Astrocyte (in vitro differentiated cells and primary cell): Measurements from ENCODE around the gene KCNQ1. TPM values are rescaled to one million over a fixed set of nuclear protein-coding genes. Genes with fewer than 3 reads are reported as not detected.

Source experiments
- DNase-seq: peaks from one replicate; pipeline ENCODE4 v3.0.0-alpha.2; 2010; ENCODE audit warnings: low read depth
- FAIRE-seq: peaks from 2 replicates; lab custom pipeline; 2011; peaks lifted over from hg19 to GRCh38; lab: Jason Lieb, UNC
- H2AFZ ChIP-seq: 2 replicates; pipeline ENCODE4 v1.6.0; 2012; ENCODE audit warnings: low read depth, low read length, inconsistent platforms
- H3K27ac ChIP-seq: 2 replicates; pipeline ENCODE4 v1.5.1; 2011; ENCODE audit warnings: low read depth, low read length, inconsistent platforms
- H3K27me3 ChIP-seq: 2 replicates; pipeline ENCODE4 v1.6.0; 2011; ENCODE audit warnings: low read length, inconsistent platforms; ENCODE audit not compliant: insufficient read depth
- H3K36me3 ChIP-seq: 2 replicates; pipeline ENCODE4 v1.5.1; 2011; ENCODE audit warnings: low read length, inconsistent platforms; ENCODE audit not compliant: insufficient read depth
- H3K4me1 ChIP-seq: 2 replicates; pipeline ENCODE4 v1.5.1; 2011; ENCODE audit warnings: low read length, inconsistent platforms; ENCODE audit not compliant: insufficient read depth
- H3K4me2 ChIP-seq: 2 replicates; pipeline ENCODE4 v1.6.0; 2012; ENCODE audit warnings: low read length, inconsistent platforms
- H3K4me3 ChIP-seq: 2 replicates; pipeline ENCODE4 v1.5.1; 2011; ENCODE audit warnings: low read depth, mild to moderate bottlenecking, low read length, inconsistent platforms; ENCODE audit not compliant: insufficient read depth
- H3K79me2 ChIP-seq: 2 replicates; pipeline ENCODE4 v1.6.0; 2012; ENCODE audit warnings: mild to moderate bottlenecking, low read length, inconsistent platforms; ENCODE audit not compliant: insufficient read depth
- H3K9ac ChIP-seq: 2 replicates; pipeline ENCODE4 v1.6.0; 2012; ENCODE audit warnings: mild to moderate bottlenecking, low read length, inconsistent platforms
- H3K9me3 ChIP-seq: 2 replicates; pipeline ENCODE4 v1.5.1; 2012; ENCODE audit warnings: low read depth, mild to moderate bottlenecking, low read length, inconsistent platforms; ENCODE audit not compliant: insufficient read depth
- H4K20me1 ChIP-seq: 2 replicates; pipeline ENCODE4 v1.6.0; 2012; ENCODE audit warnings: low read length, inconsistent platforms; ENCODE audit not compliant: insufficient read depth
- H3K27ac Mint-ChIP-seq: one replicate; pipeline ENCODE4 v1.8.0; 2021; ENCODE audit warnings: mild to moderate bottlenecking, mixed read lengths; ENCODE audit not compliant: unreplicated experiment
- H3K27me3 Mint-ChIP-seq: one replicate; pipeline ENCODE4 v1.8.0; 2021; ENCODE audit warnings: low read depth, mixed read lengths; ENCODE audit not compliant: unreplicated experiment
- H3K36me3 Mint-ChIP-seq: one replicate; pipeline ENCODE4 v1.8.0; 2021; ENCODE audit warnings: low read depth, mixed read lengths; ENCODE audit not compliant: unreplicated experiment
- H3K4me1 Mint-ChIP-seq: one replicate; pipeline ENCODE4 v1.8.0; 2021; ENCODE audit warnings: low read depth, mixed read lengths; ENCODE audit not compliant: unreplicated experiment
- H3K4me3 Mint-ChIP-seq: one replicate; pipeline ENCODE4 v1.8.0; 2021; ENCODE audit warnings: mild to moderate bottlenecking, moderate library complexity, mixed read lengths; ENCODE audit not compliant: unreplicated experiment
- H3K9me3 Mint-ChIP-seq: one replicate; pipeline ENCODE4 v1.8.0; 2021; ENCODE audit warnings: mild to moderate bottlenecking, mixed read lengths; ENCODE audit not compliant: unreplicated experiment
- CTCF ChIP-seq: IDR thresholded peaks from 2 replicates; pipeline ENCODE4 v1.5.1; 2011; ENCODE audit warnings: low read depth, mild to moderate bottlenecking, inconsistent platforms, low read length, moderate library complexity; ENCODE audit not compliant: insufficient read depth
- EZH2 ChIP-seq: IDR thresholded peaks from 2 replicates; pipeline ENCODE4 v1.6.1; 2012; ENCODE audit warnings: mild to moderate bottlenecking, low read length, inconsistent platforms; ENCODE audit not compliant: insufficient read depth
- total RNA-seq: library from RNA; stranded (reverse); gene quantifications from 2 replicates; pipeline ENCODE4 v1.2.1, GENCODE V29; 2021

The KCNQ1 gene
- total RNA-seq, 1 donor from 2014 or later: not detected

- Mint-ChIP-seq H3K9me3 (peaks cover 2% of the 10 kb centered on the region), H3K4me1 (peaks cover 13% of the 10 kb centered on the region), H3K27ac (no peak overlapping the region), H3K4me3 (no peak overlapping the region), H3K27me3 (peaks cover 19% of the 10 kb centered on the region), H3K36me3 (peaks cover 2% of the 10 kb centered on the region)
- H3K4me2 ChIP-seq: no peak overlapping the region
- no peak for DNase-seq
- H3K27me3 ChIP-seq: peaks cover 3% of the 10 kb centered on the region
- no peak for FAIRE-seq
- H4K20me1 ChIP-seq: no peaks in the 10 kb centered on the region
- H3K27ac ChIP-seq: no peak overlapping the region
- H3K4me1 ChIP-seq: peaks cover 14% of the 10 kb centered on the region
- H2AFZ ChIP-seq: no peak overlapping the region
- H3K9me3 ChIP-seq: no peaks in the 10 kb centered on the region
- H3K79me2 ChIP-seq: no peaks in the 10 kb centered on the region
- TF ChIP-seq EZH2 (no peak), CTCF (no peak)
- no peak overlapping the region for H3K4me3 ChIP-seq
- no peaks in the 10 kb centered on the region for H3K36me3 ChIP-seq
- H3K9ac ChIP-seq: no peak overlapping the region
Measured at GRCh38 chr11:2744166-2744565, 299.4 kb downstream of the KCNQ1 start.

GRCh38 chr11:2745511-2745910 is 300.7 kb downstream of the KCNQ1 start:
- Mint-ChIP-seq H3K36me3 (peaks cover 2% of the 10 kb centered on the region), H3K27ac (no peak overlapping the region), H3K9me3 (peaks cover 2% of the 10 kb centered on the region), H3K4me1 (peaks cover 13% of the 10 kb centered on the region), H3K27me3 (peaks cover 19% of the 10 kb centered on the region), H3K4me3 (no peak overlapping the region)
- Histone ChIP-seq H3K36me3 (no peaks in the 10 kb centered on the region), H3K27me3 (peaks cover 3% of the 10 kb centered on the region), H4K20me1 (no peaks in the 10 kb centered on the region), H2AFZ (no peak overlapping the region), H3K79me2 (no peaks in the 10 kb centered on the region), H3K4me1 (peaks cover 14% of the 10 kb centered on the region), H3K4me2 (no peak overlapping the region), H3K27ac (no peak overlapping the region), H3K4me3 (no peak overlapping the region), H3K9me3 (no peaks in the 10 kb centered on the region), H3K9ac (no peak overlapping the region)
- FAIRE-seq (no peak), DNase-seq (no peak)
- no peak for TF ChIP-seq CTCF
- TF ChIP-seq EZH2: no peak

- H3K9me3 Mint-ChIP-seq: peaks cover 2% of the 10 kb centered on the region
- peaks cover 14% of the 10 kb centered on the region for H3K4me1 ChIP-seq
- no peak overlapping the region for H3K27ac ChIP-seq
- no peak overlapping the region for H3K4me3 Mint-ChIP-seq
- H3K4me3 ChIP-seq: no peak overlapping the region
- H4K20me1 ChIP-seq: no peaks in the 10 kb centered on the region
- no peak overlapping the region for H3K9ac ChIP-seq
- peaks cover 9% of the 10 kb centered on the region for H3K27me3 ChIP-seq
- TF ChIP-seq CTCF (no peak), EZH2 (no peak)
- no peak overlapping the region for H3K4me2 ChIP-seq
- peaks cover 2% of the 10 kb centered on the region for H3K36me3 Mint-ChIP-seq
- H3K36me3 ChIP-seq: no peaks in the 10 kb centered on the region
- DNase-seq (no peak), FAIRE-seq (no peak)
- no peak overlapping the region for H2AFZ ChIP-seq
- H3K27me3 Mint-ChIP-seq: peaks cover 28% of the 10 kb centered on the region
- H3K9me3 ChIP-seq: no peaks in the 10 kb centered on the region
- peaks cover 2% of the 10 kb centered on the region for H3K4me1 Mint-ChIP-seq
- H3K79me2 ChIP-seq: no peaks in the 10 kb centered on the region
- H3K27ac Mint-ChIP-seq: no peak overlapping the region
Measured at GRCh38 chr11:2746401-2747247, 301.8 kb downstream of the KCNQ1 start.
